NCI-H524 treated with DMSO at 0.1 percent for 48 hours (cell line): Measurements from ENCODE around the gene ARMC9.

Experiments used
- DNase-seq: peaks from one replicate; lab custom pipeline; 2025; lab: John Stamatoyannopoulos, UW

The ARMC9 gene

GRCh38 chr2:231364061-231364460, 165.6 kb downstream of the ARMC9 start:
- DNase-seq: no peak

- peak; percentile 36 for DNase-seq
Observed at GRCh38 chr2:231364961-231365810, 166.8 kb downstream of the ARMC9 start.

- no peak for DNase-seq
Observed at GRCh38 chr2:231367178-231367577, 168.7 kb downstream of the ARMC9 start.

- DNase-seq: no peak
Observed at GRCh38 chr2:231369580-231370428, 171.4 kb downstream of the ARMC9 start.

- DNase-seq: no peak
Observed at GRCh38 chr2:231370429-231370748, 172.0 kb downstream of the ARMC9 start.

GRCh38 chr2:231370749-231371429, 172.5 kb downstream of the ARMC9 start:
- no peak for DNase-seq

- no peak for DNase-seq
Observed at GRCh38 chr2:231371430-231372054, 173.1 kb downstream of the ARMC9 start.

GRCh38 chr2:231372326-231372725, 173.9 kb downstream of the ARMC9 start:
- DNase-seq: no peak

- no peak for DNase-seq
Observed at GRCh38 chr2:231373184-231373583, 174.8 kb downstream of the ARMC9 start.

GRCh38 chr2:231373786-231374349, 175.4 kb downstream of the ARMC9 start:
- DNase-seq: no peak

- DNase-seq: no peak
Observed at GRCh38 chr2:231374771-231375170, 176.3 kb downstream of the ARMC9 start.

- peak; percentile 1 for DNase-seq
Observed at GRCh38 chr2:231375994-231376615, 177.7 kb downstream of the ARMC9 start.

GRCh38 chr2:231376857-231377256, 178.4 kb downstream of the ARMC9 start:
- no peak for DNase-seq

- DNase-seq: no peak
Observed at GRCh38 chr2:231378026-231378722, 179.7 kb downstream of the ARMC9 start.

GRCh38 chr2:231379266-231380215, 181.1 kb downstream of the ARMC9 start:
- no peak for DNase-seq

GRCh38 chr2:231380307-231380706, 181.9 kb downstream of the ARMC9 start:
- no peak for DNase-seq

- DNase-seq: no peak
Observed at GRCh38 chr2:231380991-231381847, 182.8 kb downstream of the ARMC9 start.

GRCh38 chr2:231382116-231382515, 183.7 kb downstream of the ARMC9 start:
- no peak for DNase-seq
